PC-3 (cell line): ENCODE results near the gene ICOSLG.
"Not testable (repeated sequence)": the region's sequence is repeated elsewhere in the genome, so short reads cannot be mapped to it uniquely, and the experiment has no call there.

Experiments
- CTCF ChIP-seq: fragments of 300-600 bp; sonication (generic); conservative IDR thresholded peaks from 2 replicates; pipeline ENCODE4 v1.5.1; 2017; ENCODE audit warnings: antibody characterized with exemption, low read depth, mild to moderate bottlenecking, low read length
- EZH2 ChIP-seq: fragments of 300-600 bp; sonication (generic); IDR thresholded peaks from one replicate; pipeline ENCODE4 v1.6.1; 2017; ENCODE audit warnings: antibody characterized with exemption, mild to moderate bottlenecking, low read length; ENCODE audit not compliant: unreplicated experiment
- EZH2phosphoT487 ChIP-seq: fragments of 300-600 bp; sonication (generic); IDR thresholded peaks from 2 replicates; pipeline ENCODE4 v1.6.1; 2018; ENCODE audit warnings: mild to moderate bottlenecking, antibody characterized with exemption, low read length, borderline replicate concordance

GRCh38 chr21:44211574-44211973 is 29.2 kb downstream of the ICOSLG start:
- TF ChIP-seq CTCF, EZH2, EZH2phosphoT487: not testable (repeated sequence)
